OCI-LY1 (cell line): ENCODE measurements around the gene AFAP1L2.

Experiments
- CTCF ChIP-seq: fragments of 200-600 bp; sonication (generic), shearing (Covaris generic); IDR thresholded peaks from 2 replicates; pipeline ENCODE4 v1.5.1; 2017; ENCODE audit warnings: mild to moderate bottlenecking, antibody characterized with exemption, low read length, moderate library complexity, mixed read lengths
- EZH2 ChIP-seq: fragments of 200-600 bp; sonication (generic), shearing (Covaris generic); IDR thresholded peaks from 2 replicates; pipeline ENCODE4 v1.8.0; 2017; ENCODE audit warnings: borderline replicate concordance, mixed run types, mild to moderate bottlenecking, antibody characterized with exemption, low read length, moderate library complexity, mixed read lengths

DNA sequence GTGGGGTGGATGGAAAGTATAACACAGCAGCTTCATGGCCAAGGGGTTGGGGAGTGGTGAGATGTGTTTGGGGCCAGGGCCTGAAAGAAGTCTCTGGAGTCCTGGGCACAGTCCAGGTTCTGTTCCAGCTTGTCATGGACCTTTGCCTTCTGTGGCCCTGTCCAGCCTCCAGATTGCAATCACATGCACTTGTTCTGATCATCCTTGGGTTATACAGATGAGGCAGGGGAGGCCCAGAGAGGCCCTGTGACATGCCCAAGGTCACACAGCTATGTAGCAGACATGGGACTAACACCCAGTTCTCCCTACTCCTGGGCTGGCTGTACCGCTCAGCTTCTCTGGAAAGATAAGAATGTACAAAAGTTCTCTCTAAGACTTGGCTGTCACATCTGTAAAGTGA, 153.6 kb downstream of the AFAP1L2 start:
- TF ChIP-seq CTCF (no peak), EZH2 (no peak)
